Progenitor cell of endocrine pancreas (in vitro differentiated cells): ENCODE measurements around the gene PGBD4. TPM values are rescaled to one million over a fixed set of nuclear protein-coding genes. Genes with fewer than 3 reads are reported as not detected.

Experiments used
- DNase-seq: peaks from one replicate; pipeline ENCODE4 v3.0.0; 2021; ENCODE audit warnings: low spot score; ENCODE audit not compliant: unreplicated experiment
- H3K27ac Mint-ChIP-seq: 2 replicates; pipeline ENCODE4 v1.8.0; 2021; ENCODE audit warnings: mild to moderate bottlenecking, moderate library complexity, mixed read lengths
- H3K27me3 Mint-ChIP-seq: 2 replicates; pipeline ENCODE4 v1.8.0; 2021; ENCODE audit warnings: mixed read lengths
- H3K36me3 Mint-ChIP-seq: 2 replicates; pipeline ENCODE4 v1.8.0; 2022; ENCODE audit warnings: mixed read lengths; ENCODE audit not compliant: insufficient read depth
- H3K4me1 Mint-ChIP-seq: 2 replicates; pipeline ENCODE4 v1.8.0; 2021; ENCODE audit warnings: low read depth, mixed read lengths
- H3K4me3 Mint-ChIP-seq: 2 replicates; pipeline ENCODE4 v1.8.0; 2021; ENCODE audit warnings: low read depth, mild to moderate bottlenecking, moderate library complexity, mixed read lengths
- H3K9me3 Mint-ChIP-seq: 2 replicates; pipeline ENCODE4 v1.8.0; 2021; ENCODE audit warnings: low read depth, mixed read lengths
- CTCF ChIP-seq: fragments of 200-600 bp; sonication (generic); IDR thresholded peaks from one replicate; pipeline ENCODE4 v1.5.0; 2021; ENCODE audit warnings: antibody characterized with exemption, mild to moderate bottlenecking; ENCODE audit not compliant: unreplicated experiment
- total RNA-seq: library from RNA; stranded (reverse); gene quantifications from 2 replicates; pipeline ENCODE4 v1.2.1, GENCODE V29; 2021

The PGBD4 gene
- total RNA-seq, 1 donor from 2014 or later: 1.7 TPM

- no peaks in the 10 kb centered on the region for H3K4me1 Mint-ChIP-seq
- H3K36me3 Mint-ChIP-seq: peaks cover 3% of the 10 kb centered on the region
- no peak for DNase-seq
- H3K9me3 Mint-ChIP-seq: no peaks in the 10 kb centered on the region
- no peak overlapping the region for H3K27ac Mint-ChIP-seq
- no peaks in the 10 kb centered on the region for H3K27me3 Mint-ChIP-seq
- H3K4me3 Mint-ChIP-seq: no peak overlapping the region
- no peak for TF ChIP-seq CTCF
These were observed 31.0 kb downstream of the PGBD4 start for GRCh38 chr15:34132881-34133280.

GRCh38 chr15:34133511-34133910 is 31.6 kb downstream of the PGBD4 start:
- Mint-ChIP-seq H3K4me1 (no peaks in the 10 kb centered on the region), H3K27ac (no peak overlapping the region), H3K36me3 (peaks cover 6% of the 10 kb centered on the region), H3K27me3 (no peaks in the 10 kb centered on the region), H3K9me3 (no peaks in the 10 kb centered on the region), H3K4me3 (no peak overlapping the region)
- DNase-seq: no peak
- no peak for TF ChIP-seq CTCF

GRCh38 chr15:34147371-34148140 is 45.7 kb downstream of the PGBD4 start:
- Mint-ChIP-seq H3K36me3 (peaks cover 21% of the 10 kb centered on the region), H3K4me3 (no peak overlapping the region), H3K9me3 (no peaks in the 10 kb centered on the region), H3K27ac (peak overlapping the region; percentile 24), H3K27me3 (no peaks in the 10 kb centered on the region), H3K4me1 (no peaks in the 10 kb centered on the region)
- TF ChIP-seq CTCF: no peak
- no peak for DNase-seq

- Mint-ChIP-seq H3K4me3 (no peak overlapping the region), H3K36me3 (peaks cover 58% of the 10 kb centered on the region), H3K9me3 (peaks cover 21% of the 10 kb centered on the region), H3K27ac (no peak overlapping the region), H3K27me3 (no peaks in the 10 kb centered on the region), H3K4me1 (peaks cover 7% of the 10 kb centered on the region)
- no peak for TF ChIP-seq CTCF
- DNase-seq: no peak
These were observed 52.9 kb downstream of the PGBD4 start for GRCh38 chr15:34154725-34155204.

- TF ChIP-seq CTCF: no peak
- H3K27ac Mint-ChIP-seq: no peak overlapping the region
These were observed 54.0 kb downstream of the PGBD4 start for GRCh38 chr15:34155859-34156258.

More at GRCh38 chr15:34155859-34156258, 54.0 kb downstream of the PGBD4 start:
- DNase-seq: no peak
- Mint-ChIP-seq H3K9me3 (peaks cover 28% of the 10 kb centered on the region), H3K27me3 (no peaks in the 10 kb centered on the region), H3K36me3 (peaks cover 66% of the 10 kb centered on the region), H3K4me3 (no peak overlapping the region), H3K4me1 (peaks cover 9% of the 10 kb centered on the region)

Other genes starting within 250 kb of the PGBD4 start
- not detected in 2 replicates for gene CHRM5, start 133.6 kb upstream of the PGBD4 start, total RNA-seq
- gene AVEN, start 62.9 kb upstream of the PGBD4 start, total RNA-seq: 14.4 and 15.5 TPM in 2 replicates
- 31.7 and 32.3 TPM in 2 replicates for gene EMC7, start 221 bp upstream of the PGBD4 start, total RNA-seq
- gene KATNBL1, start 108.0 kb downstream of the PGBD4 start, total RNA-seq: 63.0 and 71.4 TPM in 2 replicates
- 97.8 and 101 TPM in 2 replicates for gene EMC4, start 122.9 kb downstream of the PGBD4 start, total RNA-seq
- 28.7 and 30.9 TPM in 2 replicates for gene SLC12A6, start 235.7 kb downstream of the PGBD4 start, total RNA-seq
- gene NOP10, start 241.1 kb downstream of the PGBD4 start, total RNA-seq: 134 and 139 TPM in 2 replicates
- gene NUTM1, start 241.2 kb downstream of the PGBD4 start, total RNA-seq: not detected in 2 replicates